Measurements from ENCODE around the gene CAPN13.

The CAPN13 gene

DNA sequence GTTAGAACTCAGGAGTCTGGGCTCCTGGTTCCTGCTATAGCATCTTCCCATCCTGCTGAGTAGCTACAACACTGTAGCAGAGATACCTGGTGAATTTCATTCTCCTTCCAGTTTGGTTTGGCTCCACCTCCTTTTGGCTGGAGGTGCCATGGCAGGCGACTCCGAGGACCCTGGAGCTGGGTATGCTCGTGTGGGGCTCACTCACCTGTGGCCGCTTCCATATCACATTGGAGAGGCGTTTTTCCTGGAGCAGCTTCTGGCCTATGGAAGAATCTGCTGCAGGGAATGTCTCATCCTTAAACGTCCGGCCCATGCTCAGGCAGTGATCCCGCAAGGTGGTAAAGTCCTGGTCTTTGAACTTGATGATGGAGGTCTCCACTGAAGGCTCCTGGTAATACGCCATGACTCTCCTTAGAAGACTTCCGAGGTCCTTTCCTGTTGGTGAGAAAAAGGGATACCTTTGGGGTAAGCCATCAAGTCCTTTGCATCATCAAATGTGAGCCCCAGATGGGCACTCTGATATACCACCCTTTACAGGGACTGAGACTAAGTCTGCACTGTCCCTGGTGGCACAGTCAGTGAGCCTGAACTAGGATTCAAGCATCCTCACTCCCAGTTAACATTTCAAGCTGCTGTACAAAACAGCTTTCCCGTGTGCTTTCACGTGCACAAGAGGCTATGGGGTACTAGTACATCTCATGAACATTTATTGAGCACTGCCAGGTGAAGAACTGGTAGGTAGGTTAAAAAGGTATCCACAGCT lies 20.1 kb downstream of the CAPN13 start:
- no peak for DNase-seq

DNA sequence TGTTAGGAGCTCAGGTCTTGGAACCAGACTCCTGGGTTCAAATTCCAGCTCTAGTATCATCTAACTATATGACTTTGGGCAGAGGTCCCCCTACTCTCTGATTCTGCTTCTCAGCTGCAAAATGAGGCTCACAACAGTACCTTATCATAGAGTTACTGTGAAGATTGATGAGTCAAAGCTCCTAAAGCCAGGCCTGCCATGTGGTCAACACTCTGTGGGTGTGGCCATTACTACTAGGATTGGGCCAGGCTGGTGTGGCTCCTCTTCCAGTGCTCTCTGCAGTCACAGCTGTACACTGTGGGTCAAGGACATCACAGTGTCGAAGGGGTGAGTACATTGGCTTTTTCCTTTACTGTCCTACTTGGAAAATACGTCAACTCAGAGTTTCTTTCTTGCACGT lies 22.6 kb downstream of the CAPN13 start:
- DNase-seq, result no peak

DNA sequence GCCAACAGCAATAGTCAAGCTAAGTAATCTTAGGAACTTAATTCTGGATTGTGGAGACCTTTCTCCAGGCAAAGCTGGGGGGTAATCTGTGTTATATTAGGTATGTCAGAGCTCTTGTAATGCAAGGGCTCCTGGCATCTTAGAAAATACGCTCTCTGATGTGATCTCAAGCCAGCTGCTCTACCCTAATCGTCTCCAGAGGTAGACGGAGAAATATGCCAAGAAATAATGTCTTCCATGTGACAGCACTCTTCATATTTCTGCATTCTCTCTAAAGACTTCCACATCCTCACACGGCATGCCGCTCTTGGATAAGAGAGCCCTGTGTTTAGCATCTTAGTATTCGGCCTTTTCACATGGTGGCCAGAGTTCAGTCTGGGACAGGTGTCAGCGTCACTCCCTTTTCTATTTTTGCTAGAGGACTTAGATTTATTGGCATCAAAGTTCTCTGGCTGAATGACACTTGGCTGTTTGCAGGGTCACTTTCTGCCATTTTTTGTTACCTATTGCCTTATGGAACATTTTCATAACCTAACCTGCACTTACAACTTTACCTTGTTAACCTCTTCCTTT lies 25.2 kb downstream of the CAPN13 start:
- peak; percentile 42 for DNase-seq

DNA sequence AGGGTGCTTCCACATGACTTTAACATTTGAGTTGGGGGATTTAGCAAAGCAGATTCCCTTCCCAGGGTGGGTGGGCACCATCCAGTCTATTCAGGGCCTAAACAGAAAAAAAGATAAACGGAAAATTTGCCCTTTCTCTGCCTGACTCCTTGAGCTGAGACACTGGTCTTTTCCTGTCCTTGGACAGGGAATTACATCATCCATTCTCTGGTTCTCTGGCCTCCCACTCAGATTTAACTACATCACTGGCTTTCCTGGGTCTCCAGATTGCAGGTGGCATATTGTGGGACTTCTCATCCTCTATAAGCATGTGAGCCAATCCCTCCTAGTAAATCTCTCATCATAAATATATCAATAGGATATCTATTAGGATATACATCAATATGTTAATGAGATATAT lies 25.8 kb downstream of the CAPN13 start:
- no peak for DNase-seq

DNA sequence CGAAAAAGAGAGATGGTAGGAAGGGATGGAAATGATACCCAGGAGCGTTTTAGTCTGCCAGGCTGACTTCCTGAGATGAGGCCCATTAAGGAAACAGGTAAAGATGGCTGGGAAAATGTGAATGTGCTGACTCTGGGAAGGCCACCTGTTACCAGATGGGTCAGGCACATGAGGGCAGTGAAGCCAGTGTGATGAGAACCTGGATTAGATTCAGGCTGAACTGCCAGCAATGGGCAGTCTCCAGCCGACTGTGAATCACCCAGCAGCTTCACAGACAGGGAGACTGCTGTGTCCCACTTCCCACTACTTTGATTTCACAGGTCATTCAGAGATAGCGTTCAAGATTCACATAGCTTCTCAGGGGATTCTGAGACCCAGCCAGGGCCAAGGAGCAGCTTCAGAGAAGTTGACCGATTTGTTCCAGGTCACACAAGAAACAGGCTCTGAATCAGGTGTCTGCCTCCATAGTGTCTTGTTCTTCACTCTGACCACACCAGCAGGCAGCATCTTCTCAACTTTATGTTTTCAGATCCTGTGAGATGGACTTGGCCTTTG lies 26.4 kb downstream of the CAPN13 start:
- DNase-seq, result peak; percentile 3

DNA sequence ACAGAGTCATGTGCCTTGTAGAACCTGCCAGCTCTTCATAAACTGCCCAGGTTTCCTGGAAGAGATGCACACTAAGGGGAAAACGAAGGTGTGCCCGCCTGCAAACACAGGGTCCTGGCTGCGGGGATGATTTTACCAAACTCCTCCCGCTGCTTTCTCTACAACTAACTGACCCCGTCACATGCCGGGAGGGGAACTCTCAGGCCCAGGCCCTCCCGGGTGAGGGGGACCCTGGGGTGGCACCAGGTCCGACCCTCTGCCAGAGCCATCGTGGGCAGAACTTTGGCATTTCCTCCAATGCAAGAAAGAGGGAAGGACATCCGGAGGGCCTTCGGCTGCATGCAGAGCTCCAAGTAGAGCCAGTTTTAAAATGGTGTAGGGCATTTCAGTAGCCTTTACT lies 28.6 kb downstream of the CAPN13 start:
- peak; percentile 22 for DNase-seq

DNA sequence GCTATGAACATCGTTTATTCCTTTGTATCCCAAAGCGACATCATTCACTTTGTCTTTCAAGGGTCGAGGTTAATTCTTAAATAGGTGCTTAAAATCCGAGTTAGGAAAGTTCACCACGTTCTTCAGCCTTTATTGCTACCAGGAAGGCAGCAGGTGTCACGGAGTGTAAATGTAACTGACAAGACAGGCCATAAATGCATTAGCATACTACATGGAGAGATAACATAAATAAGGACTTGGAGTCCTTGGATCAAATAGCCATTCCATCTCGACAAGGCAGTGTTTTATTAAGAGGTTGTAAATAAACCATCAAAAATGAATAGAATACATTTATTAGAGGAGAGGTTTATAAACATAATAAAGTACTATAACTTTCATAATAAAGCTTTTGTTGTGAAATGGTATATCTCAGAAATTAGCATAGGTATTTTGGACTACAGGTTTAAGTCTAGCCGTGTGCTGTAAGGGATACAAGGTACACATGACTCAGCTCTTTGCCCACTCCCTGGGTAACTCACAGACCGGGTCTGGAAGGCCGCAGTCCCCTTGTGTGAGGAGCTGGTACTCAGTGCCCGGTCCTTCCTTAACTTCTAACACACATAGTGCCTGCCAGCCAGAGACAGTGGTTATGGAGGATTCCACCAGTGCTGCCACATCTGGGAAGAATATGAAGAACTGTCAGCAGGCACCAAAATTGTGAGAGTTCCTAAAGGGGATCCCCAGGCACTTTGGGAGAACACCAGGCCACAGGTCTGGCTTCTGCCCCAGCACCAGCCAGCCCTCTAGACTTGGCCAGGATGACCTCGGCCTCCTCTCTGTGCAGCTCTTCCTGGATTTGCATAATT lies 29.4 kb downstream of the CAPN13 start:
- peak; percentile 32 for DNase-seq

DNA sequence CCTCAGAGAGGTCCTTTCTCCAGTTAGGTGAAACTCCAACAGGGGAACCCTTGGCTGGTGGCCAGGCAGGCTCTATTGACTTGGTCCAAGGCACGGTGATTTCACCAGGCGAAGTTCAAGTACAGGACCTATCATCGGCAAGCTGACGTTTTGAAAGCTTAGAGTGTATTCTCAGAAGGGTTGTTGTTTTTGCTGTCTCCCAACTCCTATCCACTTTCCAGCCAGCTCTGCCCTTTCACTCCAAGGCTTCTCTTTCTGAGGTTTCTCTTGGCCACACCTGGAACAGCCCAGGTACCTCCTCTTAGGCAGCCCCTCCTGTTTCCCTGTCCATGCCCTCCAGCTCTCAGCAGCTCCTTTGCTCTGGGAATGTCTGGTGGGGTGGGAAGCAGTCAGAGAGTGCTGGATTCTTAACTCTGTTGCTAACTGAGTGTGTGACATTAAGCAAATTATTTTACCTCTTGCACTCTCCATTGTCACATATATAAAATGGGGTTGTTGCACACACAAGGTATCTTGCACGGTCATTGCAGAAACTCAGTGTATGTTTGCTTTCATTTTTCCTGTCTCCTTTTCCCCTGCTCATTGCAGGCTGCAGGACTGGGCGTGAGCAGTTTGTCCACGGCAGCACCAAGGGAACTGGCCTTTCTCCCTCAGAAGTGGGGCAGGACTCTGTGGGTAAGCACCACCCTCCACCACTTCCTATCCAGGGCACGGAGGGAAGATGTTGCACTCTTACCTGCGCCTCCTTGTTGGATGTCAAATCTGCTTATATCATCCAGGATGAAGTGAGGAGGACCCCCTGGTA lies 30.2 kb downstream of the CAPN13 start:
- peak; percentile 38 for DNase-seq

DNA sequence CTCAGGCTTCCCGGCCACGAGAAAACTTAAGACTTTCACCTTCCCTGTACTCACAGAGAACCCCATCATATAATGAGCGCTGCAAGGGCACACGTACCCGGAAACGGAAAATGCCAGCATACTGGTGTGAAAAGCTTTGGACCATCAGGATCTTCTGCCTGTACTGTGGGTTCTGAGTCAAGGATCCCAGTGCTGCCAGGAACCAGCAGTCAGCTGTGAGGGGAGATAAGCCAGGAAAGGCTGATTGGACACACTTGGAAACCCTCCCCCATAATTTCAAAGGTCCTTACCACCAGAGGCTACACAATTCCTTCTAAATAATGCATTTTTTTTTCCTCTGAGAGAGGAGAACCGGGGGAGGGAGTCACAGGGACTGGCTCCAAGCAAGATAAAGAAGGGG lies 31.4 kb downstream of the CAPN13 start:
- DNase-seq, result peak; percentile 29

DNA sequence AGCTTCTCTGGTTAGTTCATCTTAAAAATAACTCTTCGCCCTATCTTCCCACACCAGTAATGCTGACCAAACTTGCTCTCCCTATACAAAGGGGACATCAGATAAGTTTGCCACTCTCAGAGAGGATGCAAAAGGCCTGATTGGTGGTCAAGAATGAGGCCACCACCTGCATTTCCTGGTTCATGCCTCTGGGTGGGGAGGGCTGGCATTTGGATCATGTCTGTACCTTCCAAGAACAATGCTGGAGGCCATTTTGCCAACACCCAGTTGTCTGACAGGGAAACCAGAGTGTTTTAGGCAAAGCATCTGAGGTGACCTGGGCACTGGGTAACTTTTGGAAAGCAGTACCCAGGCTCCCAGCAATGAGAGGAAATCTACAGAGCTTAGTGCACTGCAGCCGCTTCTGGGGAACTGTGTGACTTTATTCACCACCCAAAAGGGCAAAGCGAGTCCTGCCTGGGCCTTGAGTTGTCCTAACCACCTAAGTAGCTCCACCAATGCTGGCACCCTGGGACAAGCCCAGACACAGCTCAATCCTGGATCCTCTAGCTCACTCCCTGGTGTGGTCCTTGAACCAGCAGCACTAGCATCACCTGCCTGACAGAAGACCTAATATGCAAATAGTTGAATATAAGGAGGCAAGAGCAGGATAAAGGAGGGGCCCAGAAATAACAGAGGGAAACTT lies 35.1 kb downstream of the CAPN13 start:
- peak; percentile 11 for DNase-seq

DNA sequence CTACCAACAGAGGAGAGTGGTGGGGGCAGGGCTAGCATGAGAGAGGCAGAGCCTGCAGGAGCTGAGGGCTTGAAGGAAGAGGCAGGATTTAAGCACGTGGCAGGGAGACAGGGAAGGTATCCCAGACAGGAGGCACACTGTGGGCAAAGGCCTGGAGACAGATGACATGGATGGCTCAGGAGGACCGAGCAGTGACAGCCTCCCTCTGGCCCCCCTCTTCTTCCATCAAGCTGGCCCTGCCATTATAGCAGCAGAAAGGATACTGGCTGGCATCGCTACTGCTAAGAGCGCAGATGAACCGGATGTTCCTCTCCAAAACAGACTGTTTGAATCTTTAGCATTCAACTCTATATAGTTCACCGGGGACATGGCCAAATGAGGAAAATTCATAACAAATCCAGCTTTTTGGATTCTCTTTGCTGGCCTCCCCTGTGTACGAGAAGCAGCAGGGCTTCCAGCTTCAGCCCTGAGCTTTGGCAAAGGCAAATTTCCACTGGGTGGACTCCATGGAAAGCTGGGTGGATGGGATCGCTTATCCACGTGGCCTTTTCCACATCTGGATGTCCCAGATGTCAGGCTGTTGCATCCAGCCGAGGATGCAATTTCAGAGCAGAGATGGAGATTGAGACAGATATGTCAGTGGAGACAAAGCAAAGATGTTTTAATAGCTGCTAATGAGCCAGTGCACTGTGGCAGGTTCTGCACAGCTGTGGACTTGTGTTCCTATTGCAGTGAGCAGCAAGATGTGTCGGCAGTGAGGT lies 36.2 kb downstream of the CAPN13 start:
- DNase-seq, result peak; percentile 68

DNA sequence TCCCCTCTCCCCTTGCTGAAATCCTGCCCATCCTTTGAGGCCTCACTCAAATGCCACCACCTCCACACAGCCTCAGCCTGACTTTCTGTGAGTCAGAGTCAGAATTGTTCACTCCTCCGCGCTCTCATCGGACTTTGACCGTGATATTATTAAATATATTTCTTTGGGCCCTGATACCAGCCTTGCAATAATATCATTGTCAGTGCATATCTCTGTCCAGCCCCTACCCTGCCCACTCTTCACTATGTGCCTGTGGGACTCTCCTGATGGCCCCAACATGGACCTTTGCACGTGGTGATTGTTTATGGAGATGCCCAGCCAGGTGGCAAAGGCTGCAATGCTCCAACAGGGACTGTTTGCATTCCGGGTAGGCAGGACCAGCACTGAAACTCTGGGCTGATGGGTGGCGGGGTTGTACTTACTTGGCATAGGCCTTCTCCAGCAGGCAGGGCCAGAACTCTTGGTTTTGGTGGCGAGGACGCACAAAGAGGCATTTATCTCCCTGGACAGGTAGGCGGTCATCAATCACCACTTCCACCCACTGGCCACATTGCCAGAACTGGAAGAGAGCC lies 37.3 kb downstream of the CAPN13 start:
- peak; percentile 29 for DNase-seq

DNA sequence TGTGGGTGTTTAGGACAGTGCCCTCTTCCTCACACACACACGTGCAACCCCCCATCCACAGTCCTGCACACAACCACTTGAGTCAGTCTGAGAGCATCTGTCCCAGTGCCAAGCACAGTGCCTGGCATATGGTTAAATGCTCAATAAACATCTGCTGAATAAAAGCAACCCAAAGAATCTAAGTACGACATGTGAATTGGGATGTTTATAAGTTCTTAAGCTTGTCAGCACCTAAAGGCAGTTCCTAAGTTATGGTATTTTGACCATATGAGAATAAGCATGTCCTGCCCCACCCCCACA lies 37.8 kb downstream of the CAPN13 start:
- DNase-seq, result no peak

DNA sequence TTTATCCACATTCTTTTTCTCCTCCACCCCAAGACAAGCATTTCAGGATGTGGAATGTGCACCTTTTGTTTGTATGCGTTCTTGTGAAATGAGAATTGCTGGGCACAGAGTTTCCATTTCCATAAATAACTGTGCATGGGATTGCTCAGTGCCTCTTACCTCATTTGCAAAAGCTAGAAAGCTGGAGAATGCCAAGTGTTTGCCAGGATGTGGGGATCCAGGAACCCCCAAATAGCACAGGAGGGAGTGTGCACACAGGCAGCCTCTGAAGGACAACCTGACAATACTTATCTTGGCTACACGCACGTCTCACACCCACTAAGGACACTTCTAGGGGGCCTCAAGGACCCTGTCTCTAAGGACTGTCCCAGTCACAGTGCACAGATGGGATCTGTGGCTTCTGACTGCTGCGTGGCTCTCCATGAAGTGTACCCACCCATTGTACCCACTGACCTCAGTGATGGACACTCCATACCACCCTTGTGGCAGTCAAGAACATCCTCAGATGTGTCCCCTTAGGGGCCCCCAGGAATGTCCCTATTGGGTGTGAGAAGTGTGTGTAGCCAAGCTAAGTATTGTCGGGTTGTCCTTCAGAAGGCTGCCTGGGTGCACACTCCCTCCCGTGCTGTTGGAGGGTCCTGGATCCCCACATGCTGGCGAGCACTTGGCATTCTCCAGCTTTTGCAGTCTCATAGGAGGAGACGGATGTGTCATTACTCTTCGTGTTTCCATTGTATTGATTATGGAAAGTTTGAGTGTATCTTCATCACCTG lies 38.4 kb downstream of the CAPN13 start:
- peak; percentile 28 for DNase-seq

DNA sequence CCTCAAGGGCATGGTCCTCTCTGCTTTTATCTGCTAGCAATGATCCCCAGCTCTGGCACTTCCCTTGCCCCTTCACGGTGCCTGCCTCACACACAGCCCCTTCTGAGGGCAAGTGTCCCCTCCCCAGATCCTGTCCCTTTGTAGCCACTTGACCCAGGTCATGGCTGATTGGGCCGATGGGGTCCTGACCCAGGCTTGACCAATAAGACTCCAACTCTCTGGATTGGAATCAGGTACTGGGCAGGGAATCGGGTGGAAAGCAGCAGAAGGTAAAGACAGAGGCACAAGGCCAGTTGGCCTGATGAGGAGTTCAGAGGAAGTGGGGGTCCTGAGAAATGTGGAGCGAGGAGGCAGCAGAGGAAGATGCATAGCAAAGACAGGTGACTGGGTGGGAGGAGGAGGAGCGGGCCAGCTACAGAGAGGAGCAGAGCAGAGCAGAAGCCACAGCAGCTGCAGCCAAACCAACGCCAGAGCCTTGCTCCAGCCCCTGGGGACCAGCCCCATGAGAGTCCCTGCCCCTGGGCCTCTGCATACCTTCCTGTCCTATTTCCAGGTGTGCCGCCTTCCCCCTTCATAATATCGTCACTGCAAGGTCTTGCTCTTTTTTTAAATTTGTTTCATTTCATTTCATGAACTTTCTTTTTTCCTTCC lies 39.1 kb downstream of the CAPN13 start:
- peak; percentile 21 for DNase-seq

DNA sequence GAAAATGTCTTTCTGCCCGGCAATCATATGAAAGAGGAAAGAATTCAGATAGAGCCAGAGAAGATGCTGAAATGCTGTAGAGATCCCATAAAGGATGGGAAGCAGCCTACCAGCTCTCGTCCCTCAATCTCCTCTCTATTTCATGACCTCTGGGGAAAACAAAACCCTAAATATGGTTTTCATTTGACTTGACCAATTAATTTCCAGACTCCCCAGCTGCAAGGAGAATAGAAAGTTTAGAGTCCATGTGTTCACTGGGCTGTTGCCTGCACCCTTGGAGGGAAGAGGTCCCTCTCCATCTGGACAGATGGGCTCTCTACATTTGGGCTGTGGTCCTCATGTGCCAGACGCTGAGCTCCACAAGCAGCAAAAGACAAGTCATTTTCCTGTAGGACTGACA lies 40.6 kb downstream of the CAPN13 start:
- peak; percentile 5 for DNase-seq

DNA sequence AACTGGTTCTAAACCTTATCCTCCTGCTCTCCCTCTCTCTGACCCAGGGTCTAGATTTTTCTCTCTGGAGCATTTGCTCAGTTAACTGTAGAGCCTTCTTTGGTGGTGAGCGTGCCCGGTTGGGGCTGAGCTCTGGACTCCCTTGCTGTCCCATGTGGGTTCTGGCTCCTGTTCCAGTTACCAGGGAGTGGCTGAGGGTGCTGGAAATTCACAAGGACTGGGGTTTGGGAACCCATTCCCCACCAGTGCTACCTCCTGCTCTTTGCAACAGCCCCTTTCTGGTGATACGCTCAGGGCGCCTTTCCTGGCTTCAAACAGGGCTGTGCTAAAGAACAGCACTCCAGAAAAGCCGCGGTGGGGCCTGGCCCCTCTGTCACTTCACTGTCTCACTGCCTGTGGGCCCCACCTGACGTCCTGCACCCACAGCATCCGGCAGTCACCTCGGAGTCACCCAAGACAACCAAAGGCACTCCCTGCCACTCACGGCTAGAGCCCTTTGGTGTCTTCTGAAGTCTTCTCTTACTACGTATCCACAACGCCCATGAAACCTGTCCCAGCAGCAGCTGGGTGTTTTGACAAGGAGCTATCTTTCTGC lies 41.3 kb downstream of the CAPN13 start:
- peak; percentile 34 for DNase-seq

DNA sequence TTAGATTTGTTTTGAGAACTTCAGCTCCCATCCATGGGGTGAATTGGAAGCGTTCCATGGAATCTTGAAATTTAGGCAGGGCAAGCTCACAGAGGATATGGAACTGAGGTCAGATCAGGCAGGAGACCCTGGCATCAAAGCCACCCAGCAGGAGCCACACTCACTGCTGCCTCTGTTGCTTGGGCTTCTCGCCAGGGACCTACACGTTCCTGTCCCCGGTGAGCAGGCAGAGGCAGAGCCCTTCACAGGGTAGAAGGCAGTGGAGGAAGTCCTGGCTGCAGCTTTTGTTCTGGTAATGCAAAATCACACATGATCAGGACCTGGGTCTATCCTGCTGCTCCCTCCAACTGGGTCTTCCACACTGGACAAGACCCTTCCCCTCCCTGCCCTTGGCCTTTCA lies 42.1 kb downstream of the CAPN13 start:
- peak; percentile 32 for DNase-seq
